Suppressor macrophage treated with lipopolysaccharide for 4 hours (primary cell): ENCODE results near the gene VPS36.
A peak's percentile ranks its signal among the peaks of the same experiment; 100 is the strongest.
"Not testable (repeated sequence)": the region's sequence is repeated elsewhere in the genome, so short reads cannot be mapped to it uniquely, and the experiment has no call there.

ENCODE experiments used
- DNase-seq: peaks from one replicate; pipeline ENCODE4 v3.0.0-alpha.2; 2020

Gene VPS36

GRCh38 chr13:52432456-52432855 is 18.0 kb downstream of the VPS36 start:
- no peak for DNase-seq

DNA sequence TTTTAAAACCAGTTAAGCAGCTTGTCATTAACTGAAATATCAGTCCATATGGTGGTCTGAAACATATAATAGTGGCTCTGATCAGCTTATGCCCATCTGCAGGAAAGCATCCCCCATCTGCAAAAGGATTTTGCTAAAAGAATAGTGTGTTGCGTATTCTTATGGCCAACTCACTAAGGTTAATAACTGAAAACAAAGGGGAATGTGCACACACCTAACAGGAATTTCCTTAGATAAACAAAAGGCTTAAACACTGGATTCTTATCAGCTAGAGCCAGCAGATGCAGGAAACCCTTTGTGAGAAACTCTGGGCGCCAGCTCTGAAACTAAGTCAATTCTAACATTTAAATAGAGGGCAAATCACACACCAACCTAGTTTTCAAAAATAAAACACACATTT is 22.1 kb downstream of the VPS36 start:
- DNase-seq, result no peak

DNA sequence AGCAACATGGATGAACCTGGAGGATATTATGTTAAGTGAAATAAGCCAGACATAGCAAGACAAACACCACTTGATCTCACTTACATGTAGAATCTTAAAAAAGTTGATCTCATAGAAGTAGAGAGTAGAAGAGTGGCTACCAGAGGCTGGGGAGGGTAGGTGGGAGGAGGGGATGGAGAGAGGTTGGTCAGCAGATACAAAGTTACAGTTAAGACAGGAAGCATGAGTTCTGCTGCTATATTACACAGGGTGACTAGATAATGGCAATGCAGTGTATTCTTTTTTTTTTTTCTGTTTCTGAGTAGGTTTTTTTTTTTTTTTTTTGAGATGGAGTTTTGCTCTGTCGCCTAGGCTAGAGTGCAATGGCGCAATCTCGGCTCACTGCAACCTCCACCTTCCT is 29.2 kb downstream of the VPS36 start:
- no peak for DNase-seq

DNA sequence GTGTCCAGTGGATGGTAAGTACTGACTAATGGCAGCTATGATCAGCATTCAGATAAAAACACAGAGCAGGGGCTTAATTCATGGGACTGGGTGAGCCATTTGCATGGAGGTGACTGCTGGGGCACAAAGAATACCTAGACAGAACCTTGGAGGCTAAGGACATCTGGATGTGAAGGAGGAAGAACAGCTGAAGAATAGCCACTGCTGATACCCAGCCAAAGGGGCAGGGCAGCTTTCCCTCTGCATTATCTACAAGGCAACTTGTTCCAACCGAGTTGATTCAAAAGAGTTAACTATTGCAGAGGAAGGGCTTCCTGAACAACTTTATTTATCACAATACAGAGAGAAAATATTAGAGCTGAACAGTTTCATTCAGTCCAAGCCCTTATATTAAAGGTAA is 31.4 kb downstream of the VPS36 start:
- DNase-seq, result no peak

DNA sequence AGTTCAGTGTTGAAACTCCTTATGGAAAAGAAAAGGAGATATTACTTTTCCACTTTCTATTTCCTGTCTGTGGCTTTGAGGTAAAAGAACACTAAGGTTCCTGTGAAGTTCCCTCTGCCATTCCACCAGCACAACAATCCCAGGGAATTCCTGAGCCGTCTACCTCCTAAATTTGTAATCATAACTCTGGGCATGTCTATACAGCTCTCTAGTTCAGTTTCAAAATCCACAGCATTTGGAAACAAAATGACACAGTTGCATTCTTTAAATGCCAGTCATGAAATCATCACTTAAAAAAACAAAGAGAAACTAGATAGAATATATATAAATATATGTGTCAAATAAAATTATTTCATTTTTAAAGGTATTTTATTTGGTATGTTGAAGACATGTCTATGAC is 35.5 kb downstream of the VPS36 start:
- DNase-seq, result no peak

- no peak for DNase-seq
These were observed 36.4 kb downstream of the VPS36 start for GRCh38 chr13:52414051-52414450.

DNA sequence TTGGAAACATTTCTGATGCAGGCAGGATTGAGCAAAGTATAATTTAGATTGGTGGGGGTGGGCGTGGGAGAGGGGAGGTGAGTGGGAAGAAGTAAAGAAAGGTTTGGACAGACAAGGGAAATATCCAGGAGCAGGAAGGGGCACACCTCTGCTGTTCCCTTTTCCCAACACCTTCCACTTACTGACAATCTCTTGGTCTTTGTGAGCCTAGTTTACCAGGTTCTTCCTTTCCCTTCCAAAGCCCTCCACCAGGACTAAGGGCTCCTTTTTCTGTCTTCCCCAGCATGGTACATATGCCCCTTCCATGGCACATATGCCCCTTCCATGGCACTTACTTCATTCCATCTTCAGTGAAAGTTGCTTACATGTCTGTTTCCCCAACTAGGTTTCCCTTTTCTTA is 38.3 kb downstream of the VPS36 start:
- DNase-seq, result no peak

DNA sequence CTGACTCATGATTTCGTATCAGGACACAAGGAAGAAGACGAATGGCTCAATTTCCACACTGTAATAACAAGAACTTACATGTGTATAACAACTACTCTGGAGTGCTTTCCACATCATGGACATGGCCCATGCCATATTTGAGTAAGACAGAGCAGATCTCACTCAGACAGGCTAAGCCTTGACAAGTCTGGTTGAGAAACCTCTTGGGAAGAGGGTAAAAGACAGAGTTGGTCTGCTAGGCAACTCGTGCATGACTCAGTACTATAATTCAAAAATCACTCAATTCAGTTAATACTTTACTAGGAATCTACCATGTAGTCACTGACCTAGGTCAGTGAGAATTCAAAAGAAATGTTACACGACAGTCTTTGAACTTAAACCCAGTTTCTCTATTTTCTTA is 38.8 kb downstream of the VPS36 start:
- no peak for DNase-seq

- not testable (repeated sequence) for DNase-seq
These were observed 42.3 kb downstream of the VPS36 start for GRCh38 chr13:52408071-52408658.

DNA sequence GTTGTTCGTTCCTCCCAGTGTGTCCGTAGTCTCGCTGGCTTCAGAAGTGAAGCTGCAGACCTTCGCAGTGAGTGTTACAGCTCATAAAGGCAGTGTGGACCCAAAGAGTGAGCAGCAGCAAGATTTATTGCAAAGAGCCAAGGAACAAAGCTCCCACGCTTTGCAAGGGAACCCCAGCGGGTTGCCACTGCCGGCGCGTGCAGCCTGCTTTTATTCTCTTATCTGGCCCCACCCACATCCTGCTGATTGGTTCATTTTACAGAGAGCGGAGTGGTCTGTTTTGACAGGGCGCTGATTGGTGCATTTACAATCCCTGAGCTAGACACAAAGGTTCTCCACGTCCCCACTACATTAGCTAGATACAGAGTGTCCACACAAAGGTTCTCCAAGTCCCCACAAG is 43.0 kb downstream of the VPS36 start:
- not testable (repeated sequence) for DNase-seq

GRCh38 chr13:52406629-52407028 is 43.8 kb downstream of the VPS36 start:
- DNase-seq, result no peak

- no peak for DNase-seq
These were observed 44.5 kb downstream of the VPS36 start, which contains the start of gene THSD1 for GRCh38 chr13:52405767-52406494. Gene THSD1 (minus strand): TSS chr13:52406172. CDS start chr13:52402600, 3,572 bp downstream.

- DNase-seq, result no peak
These were observed 45.1 kb downstream of the VPS36 start for GRCh38 chr13:52405369-52405766.

DNA sequence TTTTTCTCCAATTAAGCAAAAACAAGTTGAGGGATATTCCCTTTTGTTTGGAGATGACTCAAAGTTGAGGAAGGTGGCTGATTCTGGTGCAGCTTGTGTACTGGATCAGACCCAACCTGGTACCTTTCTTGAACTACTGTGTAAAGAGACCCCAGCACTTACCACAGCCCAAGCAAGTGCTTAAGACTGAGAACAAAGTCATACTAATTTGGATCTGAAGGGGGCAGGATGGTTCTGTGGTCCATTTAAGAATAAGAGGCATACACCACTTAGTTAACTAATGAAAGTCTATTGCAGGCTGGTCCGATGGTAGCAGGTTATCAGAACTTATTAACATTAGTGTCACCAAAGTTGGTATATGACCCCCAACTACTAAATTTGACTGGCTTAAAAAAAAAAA is 50.7 kb downstream of the VPS36 start:
- DNase-seq, result peak; percentile 5

DNA sequence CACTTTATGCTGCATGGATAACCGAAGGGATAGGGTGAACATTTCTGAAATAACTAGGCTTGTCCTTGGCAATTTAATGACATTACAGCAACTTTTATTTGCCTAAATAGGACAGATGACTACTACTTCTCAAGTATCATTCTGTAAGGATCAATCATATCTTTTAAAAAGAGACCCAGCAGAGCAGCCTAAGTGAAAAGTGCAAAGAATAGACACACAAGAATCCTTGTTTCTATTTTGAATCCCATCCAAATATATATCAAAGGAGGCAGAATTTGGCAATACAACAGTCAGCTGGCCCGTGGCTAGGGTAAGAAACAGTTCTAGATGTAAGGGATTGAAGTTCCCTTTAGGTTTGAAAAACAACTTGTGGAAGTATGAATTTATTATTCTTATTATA is 51.4 kb downstream of the VPS36 start:
- DNase-seq, result no peak

- peak; percentile 68 for DNase-seq
These were observed 54.7 kb downstream of the VPS36 start for GRCh38 chr13:52395704-52396103.

GRCh38 chr13:52394586-52394985 is 55.8 kb downstream of the VPS36 start:
- peak; percentile 19 for DNase-seq

DNA sequence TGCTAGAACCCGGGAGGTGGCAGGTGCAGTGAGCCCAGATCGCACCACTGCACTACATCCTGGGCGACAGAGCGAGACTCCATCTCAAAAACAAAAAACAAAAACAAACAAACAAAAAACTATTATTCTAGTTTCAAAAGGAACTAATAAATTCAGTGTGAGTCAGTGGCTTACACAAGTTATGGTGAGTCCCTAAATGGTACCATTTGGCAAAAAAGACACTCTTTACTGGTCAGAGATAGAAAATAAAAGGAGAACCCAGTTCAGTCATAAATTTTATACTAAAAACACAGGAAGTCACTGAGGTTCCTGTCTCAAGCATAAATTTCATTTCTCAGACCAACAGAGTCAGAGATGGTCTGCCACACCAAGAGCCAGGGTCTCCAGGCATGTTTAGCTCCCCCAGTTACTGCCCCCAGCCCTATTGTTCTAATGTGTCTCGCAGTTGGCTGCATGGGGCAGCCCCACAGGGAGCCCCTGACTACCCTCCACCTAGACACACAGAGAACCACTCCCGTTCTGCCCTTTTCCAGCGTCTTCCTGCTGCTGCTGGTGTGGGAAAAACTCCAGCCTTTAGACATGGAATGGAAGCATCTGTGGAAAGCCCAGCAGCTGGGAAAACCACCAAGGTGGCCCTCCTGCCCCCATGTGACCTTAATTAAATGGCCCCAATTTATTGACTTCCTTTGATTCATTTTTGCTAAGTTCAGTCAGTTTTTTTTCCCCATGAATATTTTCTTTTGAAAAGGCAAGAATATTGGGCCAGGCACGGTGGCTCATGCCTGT is 56.7 kb downstream of the VPS36 start:
- DNase-seq, result peak; percentile 25

DNA sequence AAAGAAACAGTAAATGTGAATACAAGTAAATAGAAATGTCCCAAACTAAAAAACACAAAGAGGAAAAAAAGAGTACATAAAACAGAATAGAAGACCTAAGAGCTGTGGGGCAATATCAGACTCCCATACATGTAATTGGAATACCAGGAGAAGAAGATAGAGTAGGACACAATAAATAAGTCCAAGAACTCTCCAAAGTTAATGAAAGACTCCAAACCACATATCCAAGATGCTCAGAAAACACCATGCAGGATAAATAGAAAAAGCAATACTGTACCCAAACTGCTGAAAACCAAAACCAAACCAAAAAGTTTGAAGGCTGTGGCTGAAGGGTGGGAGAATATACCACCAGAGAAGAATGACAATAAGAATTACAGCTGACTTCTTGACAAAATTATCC is 62.7 kb downstream of the VPS36 start:
- DNase-seq, result no peak

DNA sequence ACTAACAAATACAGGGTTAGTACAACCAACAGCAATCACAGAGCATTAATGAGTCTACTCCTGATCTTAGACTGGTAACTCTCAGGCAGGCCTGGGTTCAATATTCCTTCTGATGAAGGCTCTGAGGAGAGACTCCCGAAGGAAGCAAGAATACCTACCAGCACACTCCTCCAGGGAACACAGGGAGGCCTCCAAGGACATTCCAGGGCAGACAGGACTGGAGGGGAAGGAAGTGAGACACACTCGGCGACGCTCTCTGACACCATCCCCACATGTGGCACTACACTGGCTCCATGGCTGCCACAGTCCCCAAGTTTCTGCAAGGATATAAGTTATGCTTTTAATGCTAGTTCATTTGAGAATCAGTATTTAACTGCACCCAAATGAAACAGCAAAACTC is 64.6 kb downstream of the VPS36 start:
- DNase-seq, result no peak

GRCh38 chr13:52383366-52383765 is 67.1 kb downstream of the VPS36 start:
- DNase-seq, result no peak

GRCh38 chr13:52378312-52378711 is 72.1 kb downstream of the VPS36 start:
- DNase-seq, result no peak

GRCh38 chr13:52377898-52378297 is 72.5 kb downstream of the VPS36 start:
- no peak for DNase-seq

- DNase-seq, result no peak
These were observed 75.5 kb downstream of the VPS36 start for GRCh38 chr13:52374873-52375411.
